Activated naive CD8-positive, alpha-beta T cell treated with anti-CD3 and anti-CD28 coated beads for 36 hours (primary cell): ENCODE results near the gene UIMC1. TPM values are rescaled to one million over a fixed set of nuclear protein-coding genes. Genes with fewer than 3 reads are reported as not detected.
"Not testable (repeated sequence)": the region's sequence is repeated elsewhere in the genome, so short reads cannot be mapped to it uniquely, and the experiment has no call there.

ENCODE experiments used
- DNase-seq: peaks from one replicate; pipeline ENCODE4 v3.0.0; 2021
- H3K27ac Mint-ChIP-seq: one replicate; pipeline ENCODE4 v1.8.0; 2022; ENCODE audit warnings: mild to moderate bottlenecking, moderate library complexity, mixed read lengths
- H3K27me3 Mint-ChIP-seq: one replicate; pipeline ENCODE4 v1.8.0; 2022; ENCODE audit warnings: mild to moderate bottlenecking, mixed read lengths
- H3K36me3 Mint-ChIP-seq: one replicate; pipeline ENCODE4 v1.8.0; 2021; ENCODE audit warnings: mild to moderate bottlenecking, mixed read lengths
- H3K4me1 Mint-ChIP-seq: one replicate; pipeline ENCODE4 v1.8.0; 2021; ENCODE audit warnings: mixed read lengths
- H3K4me3 Mint-ChIP-seq: one replicate; pipeline ENCODE4 v1.8.0; 2022; ENCODE audit warnings: mild to moderate bottlenecking, moderate library complexity, mixed read lengths
- H3K9me3 Mint-ChIP-seq: one replicate; pipeline ENCODE4 v1.8.0; 2022; ENCODE audit warnings: mixed read lengths
- total RNA-seq, 2 experiments: library from RNA; stranded (reverse); gene quantifications; one replicate each; pipeline ENCODE4 v1.2.3, GENCODE V29; 2021

The UIMC1 gene
- total RNA-seq, 2 experiments from 2014 or later, result 43.6 to 50.0 TPM

DNA sequence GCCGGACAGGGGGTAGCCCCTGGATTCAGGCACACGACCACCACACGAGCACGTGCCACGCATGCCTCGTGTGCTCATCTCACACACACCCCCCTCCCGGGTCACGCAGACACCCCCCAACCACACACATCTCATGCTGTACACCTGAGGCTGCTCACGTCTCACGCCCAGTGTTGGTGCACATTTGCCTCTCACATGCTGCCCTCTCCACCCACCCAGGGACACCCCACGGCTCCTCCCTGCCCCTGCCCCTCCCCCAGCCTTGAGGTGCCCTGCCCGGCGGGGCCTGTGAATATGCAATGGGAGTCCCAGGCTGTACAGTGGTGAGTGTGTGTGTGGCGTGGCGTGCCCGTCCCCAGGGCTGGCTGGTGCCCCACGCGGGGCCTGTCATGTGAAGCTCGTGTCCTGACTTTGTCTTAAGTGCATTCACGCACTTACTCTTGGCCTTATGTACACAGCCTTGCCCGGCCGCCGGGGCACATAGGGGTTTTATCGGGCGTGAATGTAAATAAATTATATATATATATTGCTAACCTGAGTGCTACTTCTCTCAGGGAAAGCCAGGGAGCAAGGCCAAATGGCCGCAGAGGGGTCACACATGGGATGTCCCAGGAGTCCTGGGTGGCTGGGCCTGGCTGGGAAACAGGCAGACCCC lies 126.1 kb downstream of the UIMC1 start:
- Mint-ChIP-seq H3K4me3 (no peak overlapping the region), H3K9me3 (no peaks in the 10 kb centered on the region), H3K4me1 (peaks cover 6% of the 10 kb centered on the region), H3K27ac (no peak overlapping the region), H3K27me3 (peaks cover 34% of the 10 kb centered on the region), H3K36me3 (no peaks in the 10 kb centered on the region)
- DNase-seq, result no peak

GRCh38 chr5:176879663-176880361 lies 126.8 kb downstream of the UIMC1 start:
- Mint-ChIP-seq H3K27me3 (peaks cover 41% of the 10 kb centered on the region), H3K9me3 (no peaks in the 10 kb centered on the region), H3K27ac (no peak overlapping the region), H3K36me3 (no peaks in the 10 kb centered on the region), H3K4me1 (peaks cover 6% of the 10 kb centered on the region), H3K4me3 (no peak overlapping the region)
- no peak for DNase-seq

DNA sequence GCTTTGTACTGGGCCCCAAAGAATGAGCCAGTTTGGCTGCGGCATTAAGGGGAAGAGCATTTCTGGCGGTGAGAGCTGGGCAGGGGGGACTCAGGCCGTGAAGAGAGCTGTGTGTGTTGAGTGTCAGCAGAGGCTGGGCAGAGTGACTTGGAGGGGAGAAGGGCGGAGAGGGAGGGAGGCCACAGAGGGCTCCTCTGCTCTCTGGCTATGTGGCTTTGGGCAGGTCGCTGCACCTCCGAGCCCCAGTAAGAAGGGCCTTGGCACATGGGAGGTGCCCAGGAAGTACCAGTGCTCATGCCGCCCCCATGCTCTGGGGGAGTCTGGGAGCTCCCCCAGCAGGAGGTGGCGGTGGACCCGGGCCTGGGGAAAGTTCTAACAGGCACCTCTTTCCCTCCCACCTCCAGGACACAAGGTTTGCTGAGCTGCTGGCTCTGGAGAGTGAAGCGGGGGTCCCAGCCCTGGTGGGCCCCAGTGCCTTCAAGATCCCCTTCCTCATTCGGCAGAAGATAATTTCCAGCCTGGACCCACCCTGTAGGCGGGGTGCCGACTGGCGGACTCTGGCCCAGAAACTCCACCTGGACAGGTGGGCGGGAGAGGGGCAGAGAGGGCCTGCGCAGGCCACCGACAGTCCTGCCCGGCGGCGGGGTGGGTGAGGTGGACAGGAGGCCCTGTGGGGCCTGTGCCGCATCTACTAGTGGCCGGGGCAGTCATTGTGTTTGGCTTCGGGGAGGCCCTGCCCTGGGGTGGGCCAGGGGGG lies 127.5 kb downstream of the UIMC1 start:
- H3K27ac Mint-ChIP-seq, result no peak overlapping the region
- H3K4me1 Mint-ChIP-seq, result peaks cover 6% of the 10 kb centered on the region
- no peaks in the 10 kb centered on the region for H3K9me3 Mint-ChIP-seq
- H3K27me3 Mint-ChIP-seq, result peaks cover 46% of the 10 kb centered on the region
- no peak overlapping the region for H3K4me3 Mint-ChIP-seq
- DNase-seq, result no peak
- no peaks in the 10 kb centered on the region for H3K36me3 Mint-ChIP-seq

DNA sequence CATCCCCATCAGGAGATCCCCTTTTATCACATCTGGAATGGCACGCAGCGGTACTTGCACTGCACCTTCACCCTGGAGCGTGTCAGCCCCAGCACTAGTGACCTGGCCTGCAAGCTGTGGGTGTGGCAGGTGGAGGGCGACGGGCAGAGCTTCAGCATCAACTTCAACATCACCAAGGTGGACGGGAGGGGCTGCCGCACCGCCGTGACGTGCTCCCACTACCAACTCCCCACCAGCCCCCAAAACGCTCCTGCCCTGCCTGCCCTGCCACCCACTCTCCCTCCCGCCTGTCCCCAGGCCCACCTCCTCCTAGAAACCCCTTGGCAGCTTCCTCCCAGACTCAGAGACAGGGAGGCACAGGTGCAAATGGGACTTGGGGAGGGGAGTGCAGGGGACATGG lies 128.1 kb downstream of the UIMC1 start:
- Mint-ChIP-seq H3K4me1 (peaks cover 6% of the 10 kb centered on the region), H3K36me3 (no peaks in the 10 kb centered on the region), H3K27ac (no peak overlapping the region), H3K4me3 (no peak overlapping the region), H3K27me3 (peaks cover 49% of the 10 kb centered on the region), H3K9me3 (no peaks in the 10 kb centered on the region)
- no peak for DNase-seq

DNA sequence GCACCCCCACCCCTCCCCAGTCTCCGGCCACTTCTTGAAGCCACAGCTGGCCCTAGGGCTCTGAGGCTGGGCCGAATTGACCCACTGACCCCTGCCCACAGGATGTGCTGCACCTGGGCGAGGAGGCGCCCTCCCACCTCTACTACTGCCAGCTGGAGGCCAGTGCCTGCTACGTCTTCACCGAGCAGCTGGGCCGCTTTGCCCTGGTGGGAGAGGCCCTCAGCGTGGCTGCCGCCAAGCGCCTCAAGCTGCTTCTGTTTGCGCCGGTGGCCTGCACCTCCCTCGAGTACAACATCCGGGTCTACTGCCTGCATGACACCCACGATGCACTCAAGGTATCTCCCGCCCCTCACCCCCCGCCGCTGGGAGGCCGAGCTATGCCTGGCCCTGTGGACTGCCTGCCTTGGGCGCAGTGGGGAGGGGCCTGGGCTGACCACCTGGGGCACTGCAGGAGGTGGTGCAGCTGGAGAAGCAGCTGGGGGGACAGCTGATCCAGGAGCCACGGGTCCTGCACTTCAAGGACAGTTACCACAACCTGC lies 128.7 kb downstream of the UIMC1 start:
- peaks cover 6% of the 10 kb centered on the region for H3K4me1 Mint-ChIP-seq
- H3K36me3 Mint-ChIP-seq, result no peaks in the 10 kb centered on the region
- H3K9me3 Mint-ChIP-seq, result peaks cover 5% of the 10 kb centered on the region
- no peak overlapping the region for H3K27ac Mint-ChIP-seq
- DNase-seq, result no peak
- peaks cover 49% of the 10 kb centered on the region for H3K27me3 Mint-ChIP-seq
- H3K4me3 Mint-ChIP-seq, result no peak overlapping the region

- H3K4me1 Mint-ChIP-seq, result peaks cover 6% of the 10 kb centered on the region
- no peaks in the 10 kb centered on the region for H3K36me3 Mint-ChIP-seq
- no peak for DNase-seq
- H3K4me3 Mint-ChIP-seq, result no peak overlapping the region
- H3K9me3 Mint-ChIP-seq, result peaks cover 5% of the 10 kb centered on the region
- peaks cover 49% of the 10 kb centered on the region for H3K27me3 Mint-ChIP-seq
- H3K27ac Mint-ChIP-seq, result no peak overlapping the region
Observed at GRCh38 chr5:176876506-176877431, 129.8 kb downstream of the UIMC1 start.

- no peak overlapping the region for H3K4me3 Mint-ChIP-seq
- peaks cover 5% of the 10 kb centered on the region for H3K9me3 Mint-ChIP-seq
- no peak for DNase-seq
- no peaks in the 10 kb centered on the region for H3K36me3 Mint-ChIP-seq
- H3K4me1 Mint-ChIP-seq, result peaks cover 6% of the 10 kb centered on the region
- H3K27me3 Mint-ChIP-seq, result peaks cover 49% of the 10 kb centered on the region
- H3K27ac Mint-ChIP-seq, result no peak overlapping the region
Observed at GRCh38 chr5:176875783-176876505, 130.6 kb downstream of the UIMC1 start.

GRCh38 chr5:176875014-176875550 lies 131.5 kb downstream of the UIMC1 start:
- Mint-ChIP-seq H3K27me3 (peaks cover 48% of the 10 kb centered on the region), H3K4me1 (peaks cover 6% of the 10 kb centered on the region), H3K4me3 (no peak overlapping the region), H3K27ac (no peak overlapping the region), H3K9me3 (peaks cover 8% of the 10 kb centered on the region), H3K36me3 (no peaks in the 10 kb centered on the region)
- DNase-seq, result no peak

GRCh38 chr5:176874198-176874780 lies 132.3 kb downstream of the UIMC1 start:
- H3K27me3 Mint-ChIP-seq, result peaks cover 45% of the 10 kb centered on the region
- H3K9me3 Mint-ChIP-seq, result peaks cover 8% of the 10 kb centered on the region
- no peaks in the 10 kb centered on the region for H3K36me3 Mint-ChIP-seq
- peak overlapping the region; percentile 11 for H3K27ac Mint-ChIP-seq
- no peak for DNase-seq
- no peak overlapping the region for H3K4me3 Mint-ChIP-seq
- H3K4me1 Mint-ChIP-seq, result peaks cover 6% of the 10 kb centered on the region

- Mint-ChIP-seq H3K27ac (no peak overlapping the region), H3K4me1 (peaks cover 6% of the 10 kb centered on the region), H3K36me3 (no peaks in the 10 kb centered on the region), H3K27me3 (peaks cover 40% of the 10 kb centered on the region), H3K4me3 (no peak overlapping the region), H3K9me3 (peaks cover 8% of the 10 kb centered on the region)
- DNase-seq, result no peak
Observed at GRCh38 chr5:176873541-176874172, 132.9 kb downstream of the UIMC1 start.

- H3K9me3 Mint-ChIP-seq, DNase-seq, H3K4me3 Mint-ChIP-seq, H3K4me1 Mint-ChIP-seq, H3K27ac Mint-ChIP-seq, H3K36me3 Mint-ChIP-seq: not testable (repeated sequence)
- peaks cover 33% of the 10 kb centered on the region for H3K27me3 Mint-ChIP-seq
Observed at GRCh38 chr5:176873011-176873410, 133.6 kb downstream of the UIMC1 start.

- not testable (repeated sequence) for H3K4me3 Mint-ChIP-seq, H3K27ac Mint-ChIP-seq, H3K4me1 Mint-ChIP-seq, DNase-seq, H3K9me3 Mint-ChIP-seq, H3K36me3 Mint-ChIP-seq
- peaks cover 33% of the 10 kb centered on the region for H3K27me3 Mint-ChIP-seq
Observed at GRCh38 chr5:176872586-176872985, 134.0 kb downstream of the UIMC1 start.

- H3K36me3 Mint-ChIP-seq, H3K4me1 Mint-ChIP-seq, H3K4me3 Mint-ChIP-seq, H3K27ac Mint-ChIP-seq, DNase-seq, H3K9me3 Mint-ChIP-seq: not testable (repeated sequence)
- H3K27me3 Mint-ChIP-seq, result peaks cover 35% of the 10 kb centered on the region
Observed at GRCh38 chr5:176870644-176871043, 135.9 kb downstream of the UIMC1 start.
